HG03039 (cell line): Measurements from ENCODE around the gene CPEB4.

Source experiments
- ATAC-seq: cut with Tn5 transposase; IDR thresholded peaks from one replicate; pipeline ENCODE4 v1.9.1; 2021; ENCODE audit warnings: mild to moderate bottlenecking, moderate library complexity; ENCODE audit not compliant: unreplicated experiment

CPEB4 gene

DNA sequence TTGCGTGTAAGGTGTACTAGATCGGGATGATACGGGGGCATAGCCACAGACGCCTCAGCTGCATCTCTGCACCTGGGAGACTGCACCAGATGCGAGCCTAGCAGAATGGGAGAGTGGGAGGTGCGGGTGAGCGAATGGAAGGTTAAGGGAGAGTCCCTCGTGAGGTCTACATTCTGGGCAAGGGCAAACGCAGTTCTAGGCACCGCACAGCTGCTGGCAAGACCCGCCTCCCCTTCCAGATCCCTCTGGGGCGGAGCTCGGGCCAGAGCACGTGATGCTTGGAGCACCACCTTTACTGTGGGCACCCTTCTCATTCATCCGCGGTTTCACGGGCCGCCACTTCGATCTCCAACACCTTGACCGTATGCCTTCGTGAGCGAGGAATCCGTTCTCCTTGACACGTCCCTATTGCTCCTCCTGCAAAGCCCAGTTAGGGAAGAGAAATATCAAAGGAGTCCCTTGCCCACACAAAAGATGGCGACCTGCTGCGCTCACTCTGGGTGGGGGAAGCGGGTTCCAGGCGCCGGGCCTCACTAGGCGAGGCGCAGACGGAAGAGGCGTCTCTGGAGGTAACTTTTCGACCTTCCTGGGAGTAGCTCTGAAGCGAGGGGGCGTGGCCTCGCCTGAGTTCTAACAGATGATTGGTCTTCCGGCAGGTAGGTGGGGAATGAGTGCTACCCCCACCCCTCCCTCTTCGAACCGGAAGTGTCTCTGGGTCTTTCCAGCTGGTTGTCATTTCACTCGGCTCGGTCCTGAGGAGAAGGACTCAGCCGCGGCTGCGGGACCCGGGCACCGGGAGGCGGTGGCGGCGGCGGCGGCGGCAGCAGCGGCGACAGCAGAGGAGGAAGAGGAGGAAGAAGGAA, at the start of gene CPEB4:
CPEB4 (plus strand) TSS at position 740 of the 863 bp plus-strand sequence. CDS start 1,385 bp downstream, outside the sequence.
- ATAC-seq = peak; percentile 82

DNA sequence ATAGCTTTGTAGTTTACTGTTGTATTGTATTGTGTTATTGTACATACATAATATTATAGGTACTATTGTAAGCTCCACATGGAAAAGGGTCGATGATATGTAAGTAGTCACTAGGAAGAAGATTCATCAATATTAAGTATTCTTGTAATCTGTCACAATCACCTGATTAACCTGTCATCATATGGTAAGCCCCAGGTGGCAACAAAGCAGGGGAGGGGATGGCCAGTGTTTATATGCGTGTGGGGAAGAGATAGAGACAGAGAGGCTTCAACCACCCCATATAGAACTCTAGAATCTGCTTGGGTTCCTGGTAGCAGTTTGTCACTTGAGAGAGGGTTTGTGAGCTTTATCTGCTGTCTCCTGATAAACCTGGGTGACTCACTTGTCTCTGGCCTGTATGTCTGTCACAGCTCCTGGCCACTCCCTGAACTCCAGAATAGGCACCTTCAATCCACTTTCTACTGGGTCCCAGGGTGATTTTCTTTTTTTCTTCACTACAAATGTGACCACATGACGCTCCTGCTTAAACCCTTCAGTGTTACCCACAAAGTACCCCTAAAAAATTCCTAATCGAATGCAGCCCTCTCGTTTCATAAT, 48.9 kb upstream of the CPEB4 start:
- no peak for ATAC-seq

DNA sequence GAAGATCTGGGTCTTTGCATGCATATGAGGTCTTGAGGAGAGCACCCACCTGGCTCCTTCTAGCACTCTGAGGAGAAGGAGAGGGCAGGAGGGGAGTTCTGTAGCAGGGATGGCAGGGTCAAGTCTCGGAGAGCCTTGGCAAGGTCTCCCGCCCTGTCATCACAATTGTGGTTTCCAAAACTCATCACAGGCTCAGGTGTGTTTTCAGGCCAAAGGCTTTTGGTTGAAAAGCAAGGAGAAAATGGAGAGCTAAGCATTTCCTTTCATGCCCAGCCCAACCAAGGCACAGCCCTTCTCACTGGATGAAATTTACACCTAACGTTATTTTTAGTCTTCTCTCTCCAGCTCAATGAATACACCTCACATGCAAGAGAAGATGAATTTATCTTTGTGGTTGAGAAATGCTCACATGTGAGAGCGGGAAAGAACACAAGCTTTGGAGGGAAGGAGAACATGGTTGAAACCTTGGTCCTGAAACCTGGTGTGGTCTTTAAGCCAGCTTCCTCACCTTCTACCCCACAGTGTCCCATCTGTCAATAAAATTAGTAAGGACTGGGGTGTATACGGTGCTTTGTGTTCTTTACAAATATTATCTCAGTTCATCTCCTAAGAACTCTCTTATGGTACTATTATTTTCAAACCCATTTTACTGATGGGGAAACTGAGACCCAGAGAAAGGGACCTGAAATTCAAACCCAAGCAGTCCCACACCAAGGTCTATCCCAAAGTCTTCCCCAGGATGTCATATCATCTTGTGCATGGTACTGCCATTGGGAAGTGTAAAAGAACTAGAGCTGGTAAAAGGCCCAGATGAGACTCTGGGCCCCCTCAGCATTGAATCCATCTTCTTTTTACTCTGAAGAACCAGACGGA, 47.8 kb upstream of the CPEB4 start:
- ATAC-seq = no peak

DNA sequence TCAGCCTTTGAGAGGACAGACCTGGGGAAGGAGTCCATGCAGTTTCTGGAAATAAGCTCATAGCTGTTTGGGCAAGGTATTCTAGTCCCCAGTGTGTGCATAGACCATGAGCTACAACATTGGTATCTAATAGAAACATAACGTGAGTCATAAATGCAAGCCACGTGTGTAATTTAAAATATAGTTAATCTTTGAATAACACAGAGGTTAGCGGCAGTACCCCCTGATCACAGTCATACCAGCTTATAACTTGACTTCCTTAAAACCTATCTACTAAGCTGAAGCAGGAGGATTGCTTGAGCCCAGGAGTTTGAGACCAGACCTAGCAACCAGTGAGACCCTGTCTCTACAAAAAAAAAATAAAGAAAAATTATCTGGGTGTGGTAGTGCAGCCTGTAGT, 46.4 kb upstream of the CPEB4 start:
- no peak for ATAC-seq

GRCh38 chr5:173843794-173844193, 44.4 kb upstream of the CPEB4 start:
- ATAC-seq = no peak

- no peak for ATAC-seq
Measured at GRCh38 chr5:173845321-173845720, 42.8 kb upstream of the CPEB4 start.

DNA sequence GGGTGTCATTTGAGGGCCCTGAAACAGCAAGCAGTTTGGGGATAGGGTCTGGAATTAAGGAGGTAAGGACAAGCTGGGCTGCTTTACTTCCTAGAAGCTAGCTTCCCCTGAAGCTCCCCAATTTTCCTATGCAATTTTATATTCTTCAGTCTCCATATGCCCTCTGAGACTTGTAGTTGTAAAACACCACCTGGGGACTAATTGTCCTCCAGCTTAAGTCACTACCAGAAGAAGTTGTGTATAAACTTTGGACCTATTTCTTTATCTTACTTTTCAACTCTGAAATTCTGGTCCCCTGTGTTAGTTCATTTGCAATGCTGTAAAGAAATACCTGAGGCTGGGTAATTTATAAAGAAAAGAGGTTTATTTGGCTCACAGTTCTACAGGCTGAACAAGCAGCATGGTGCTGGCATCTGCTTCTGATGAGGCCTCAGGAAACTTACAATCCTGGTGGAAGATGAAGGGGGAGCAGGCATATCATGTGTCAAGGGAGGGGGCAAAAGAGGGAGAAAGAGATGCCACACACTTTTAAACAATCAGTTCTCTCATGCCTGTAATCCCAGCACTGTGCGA, 41.1 kb upstream of the CPEB4 start:
- ATAC-seq = no peak

GRCh38 chr5:173848986-173849596, 39.1 kb upstream of the CPEB4 start:
- ATAC-seq = no peak

DNA sequence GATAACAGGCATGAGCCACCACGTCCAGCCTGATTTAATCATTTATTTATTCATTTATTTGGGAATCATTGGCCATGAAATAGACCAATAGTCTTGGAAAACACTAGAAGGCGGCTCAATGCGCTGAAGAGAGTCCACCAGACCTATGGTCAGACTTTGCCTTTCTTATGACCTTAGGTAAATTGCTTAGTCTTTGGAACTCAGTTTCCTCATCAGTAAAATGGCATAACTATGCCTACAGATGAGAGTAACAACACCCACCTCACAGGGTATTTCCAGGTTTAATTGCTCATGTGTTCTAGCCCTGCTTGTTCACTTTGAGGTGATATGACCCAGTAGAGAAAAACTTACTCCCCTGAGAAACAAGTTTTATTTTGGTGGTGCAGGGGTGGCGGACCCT, 38.2 kb upstream of the CPEB4 start:
- no peak for ATAC-seq

GRCh38 chr5:173850659-173851058, 37.5 kb upstream of the CPEB4 start:
- no peak for ATAC-seq

GRCh38 chr5:173851595-173852243, 36.4 kb upstream of the CPEB4 start:
- no peak for ATAC-seq

- no peak for ATAC-seq
Measured at GRCh38 chr5:173852790-173853359, 35.3 kb upstream of the CPEB4 start.

DNA sequence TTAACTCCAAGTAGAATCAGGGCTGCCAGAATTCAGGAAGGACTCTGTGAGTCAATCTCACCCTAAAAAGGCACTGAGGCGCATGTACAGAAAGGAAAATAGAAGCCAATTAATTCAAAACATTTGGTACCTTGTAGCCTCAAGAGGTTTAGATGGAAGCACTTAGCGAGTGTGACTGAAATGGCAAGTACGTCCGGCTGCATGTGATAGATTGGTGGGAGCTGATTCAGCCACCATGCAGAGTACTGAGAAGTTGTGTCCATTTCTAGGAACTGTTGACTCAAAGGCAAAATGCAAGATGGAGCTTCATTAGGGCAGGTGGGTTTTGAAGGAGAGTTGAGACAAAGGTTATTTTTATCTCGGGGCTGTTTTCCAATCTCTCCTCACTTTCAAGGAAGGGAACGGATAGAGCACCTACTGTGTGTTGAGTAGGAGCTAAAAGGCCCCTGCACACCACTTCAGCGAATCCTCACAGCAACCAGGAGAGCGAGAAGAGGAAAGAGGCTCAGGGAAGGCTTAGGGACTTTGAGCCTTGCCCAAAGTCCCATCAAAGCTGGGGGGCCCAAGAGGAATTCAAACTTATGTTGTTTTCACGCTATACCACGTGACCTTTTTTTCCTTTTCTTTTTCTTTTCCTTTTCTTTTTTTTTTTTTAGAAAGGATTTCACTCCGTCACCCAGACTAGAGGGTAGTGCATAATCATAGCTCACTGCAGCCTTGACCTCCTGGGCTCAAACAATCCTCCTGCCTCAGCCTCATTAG, 34.6 kb upstream of the CPEB4 start:
- no peak for ATAC-seq

GRCh38 chr5:173855162-173855994, 32.8 kb upstream of the CPEB4 start:
- no peak for ATAC-seq

GRCh38 chr5:173855995-173856656, 32.0 kb upstream of the CPEB4 start:
- no peak for ATAC-seq

DNA sequence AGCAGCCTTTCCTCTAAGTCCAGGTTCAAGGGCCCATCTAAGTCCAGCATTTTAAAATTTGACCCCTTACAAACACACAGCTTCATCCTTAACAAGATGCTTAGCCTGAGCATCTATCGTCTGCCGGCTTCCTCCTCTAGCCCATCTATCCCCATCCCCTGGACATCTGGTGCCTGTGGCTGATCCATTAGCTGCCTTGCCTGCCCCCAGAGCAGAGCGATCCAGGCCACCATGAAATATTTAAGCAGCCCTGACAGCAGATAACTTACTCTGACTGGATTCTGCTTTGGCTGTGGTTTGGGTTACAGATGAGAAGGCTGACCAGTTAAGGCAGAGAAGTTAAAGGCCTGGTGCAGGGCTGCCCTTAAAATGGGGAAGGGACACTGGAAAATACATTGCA, 30.9 kb upstream of the CPEB4 start:
- ATAC-seq = no peak

DNA sequence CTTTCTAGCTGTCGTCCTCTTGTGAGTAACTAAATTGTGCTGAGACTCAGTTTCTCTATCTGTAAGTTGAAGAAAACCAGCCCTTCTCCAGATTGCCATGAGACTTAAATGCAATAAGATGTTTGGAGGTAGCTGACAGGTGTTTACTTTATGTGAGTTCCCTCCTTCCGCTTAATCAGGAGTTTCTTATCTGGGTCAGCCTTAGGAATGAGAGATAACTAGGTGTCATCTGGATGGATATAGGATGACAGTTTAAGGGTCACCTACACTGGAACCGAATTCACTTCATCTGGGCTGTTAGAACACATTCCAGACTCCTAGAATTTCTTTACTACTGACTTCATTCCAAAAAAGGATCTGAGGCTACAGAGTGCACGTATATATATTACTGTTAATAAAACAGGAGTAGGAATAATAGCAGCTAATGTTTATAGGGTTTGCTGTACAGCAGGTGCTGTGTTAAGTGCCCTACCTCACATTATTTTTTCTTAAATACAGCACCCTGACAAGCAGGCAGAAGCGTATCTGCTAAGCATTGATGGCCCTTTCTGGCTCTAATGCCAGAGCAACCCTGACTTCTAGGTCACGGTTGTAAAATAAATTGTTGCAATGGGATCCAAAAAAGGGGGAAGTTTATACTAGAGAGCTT, 30.0 kb upstream of the CPEB4 start:
- ATAC-seq = no peak
